ENCODE measurements around the gene GALNT15. TPM values are rescaled to one million over a fixed set of nuclear protein-coding genes. Genes with fewer than 3 reads are reported as not detected.

The GALNT15 gene
- total and polyA plus RNA-seq, 4 donors = under 0.01 to 2.8 (median 1.3) TPM

- peaks cover 0 to 26% (median 18%) of the 10 kb centered on the region in 4 donors for H3K4me1 ChIP-seq (ENCODE audit: control insufficient read depth in 4 of 4, insufficient read depth in 4 of 4, low read length in 3 of 4)
- H3K9ac ChIP-seq (ENCODE audit: low read depth in 1 of 2, low read length in 2 of 2) = no peak overlapping the region
- no peaks in the 10 kb centered on the region for H3K27me3 ChIP-seq (ENCODE audit: control insufficient read depth in 4 of 4, insufficient read depth in 4 of 4, low read length in 3 of 4)
- no peak overlapping the region for H3K27ac ChIP-seq (ENCODE audit: low read depth in 1 of 2, low read length in 2 of 2)
- WGBS = 86% methylated on average over 3 of the region's 3 CpGs
- no peaks in the 10 kb centered on the region for H3K9me3 ChIP-seq (ENCODE audit: control insufficient read depth in 4 of 4, low read length in 3 of 4)
- DNase-seq (ENCODE audit: low spot score) = no peak
- TF ChIP-seq ZBTB33 (IDR thresholded peaks at IDR 0.05) = no peak
- TF ChIP-seq RXRA (IDR thresholded peaks at IDR 0.05) = no peak
- TF ChIP-seq EGR1 (IDR thresholded peaks at IDR 0.05; ENCODE audit: low read depth in 2 of 2) = no peak
- no peak for TF ChIP-seq GABPA (IDR thresholded peaks at IDR 0.05 in 1 of 2, conservative IDR thresholded peaks at IDR 0.05 in 1 of 2)
- no peak for TF ChIP-seq YY1 (IDR thresholded peaks at IDR 0.05)
- no peak for TF ChIP-seq HNF4G (IDR thresholded peaks at IDR 0.05)
- TF ChIP-seq FOXA1 (IDR thresholded peaks at IDR 0.05) = no peak
- TF ChIP-seq REST (IDR thresholded peaks at IDR 0.05) = no peak
- no peak for TF ChIP-seq JUND (IDR thresholded peaks at IDR 0.05)
- TF ChIP-seq TAF1 (conservative IDR thresholded peaks at IDR 0.05) = no peak
- no peak for TF ChIP-seq SP1 (IDR thresholded peaks at IDR 0.05)
- TF ChIP-seq HNF4A (conservative IDR thresholded peaks at IDR 0.05) = no peak
- TF ChIP-seq NR2F2 (IDR thresholded peaks at IDR 0.05) = no peak
- no peak for TF ChIP-seq FOXA2 (IDR thresholded peaks at IDR 0.05)
- no peak for TF ChIP-seq ATF3 (IDR thresholded peaks at IDR 0.05)
- TF ChIP-seq MAX (IDR thresholded peaks at IDR 0.05) = no peak
- no peak for TF ChIP-seq CTCF (IDR thresholded peaks at IDR 0.05; ENCODE audit: low read depth, low read length, missing input control)
- TF ChIP-seq RAD21 (IDR thresholded peaks at IDR 0.05) = no peak
- H3K36me3 ChIP-seq (ENCODE audit: control insufficient read depth in 4 of 4, insufficient read depth in 3 of 4, low read depth in 1 of 4, low read length in 3 of 4) = no peaks in the 10 kb centered on the region
- H3K4me3 ChIP-seq (ENCODE audit: low read depth in 1 of 3, low read length in 3 of 3) = no peak overlapping the region
Observed at GRCh38 chr3:16249886-16250285, 75.4 kb downstream of the GALNT15 start.

Data from liver (tissue), 9 donors.